HepG2 (cell line): Measurements from ENCODE around the gene RHOT1. TPM values are rescaled to one million over a fixed set of nuclear protein-coding genes. Genes with fewer than 3 reads are reported as not detected.
A peak's percentile ranks its signal among the peaks of the same experiment; 100 is the strongest.

Source experiments
- ATF4 ChIP-seq, 2 experiments: fragments of 450-650 bp in 1 of 2; sonication (generic) in 1 of 2; formaldehyde crosslinking; IDR thresholded peaks; 2 replicates each; pipeline versions ENCODE4 v1.5.0 to v1.8.0; 2020 to 2022; ENCODE audit warnings: mild to moderate bottlenecking in 1 of 2, missing genetic modification reagents in 1 of 2
- BORCS8-MEF2B ChIP-seq: sonication (generic); formaldehyde crosslinking; IDR thresholded peaks from 2 replicates; pipeline ENCODE4 v1.8.0; 2022; ENCODE audit warnings: mild to moderate bottlenecking, missing genetic modification reagents
- DPF2 ChIP-seq: sonication (generic); formaldehyde crosslinking; IDR thresholded peaks from 2 replicates; pipeline ENCODE4 v1.4.0; 2020; ENCODE audit warnings: mild to moderate bottlenecking, low read depth, missing genetic modification reagents, borderline replicate concordance
- HOXA3 ChIP-seq: sonication (generic); formaldehyde crosslinking; IDR thresholded peaks from 2 replicates; pipeline ENCODE4 v1.5.0; 2020; ENCODE audit warnings: missing genetic modification reagents
- MAX ChIP-seq: IDR thresholded peaks from 2 replicates; pipeline ENCODE4 v1.6.1; 2012; ENCODE audit warnings: inconsistent platforms
- PHF20 ChIP-seq: sonication (generic); formaldehyde crosslinking; IDR thresholded peaks from 2 replicates; pipeline ENCODE4 v1.5.0; 2020; ENCODE audit warnings: mild to moderate bottlenecking, missing genetic modification reagents
- STAT6 ChIP-seq: sonication (generic); formaldehyde crosslinking; IDR thresholded peaks from 2 replicates; pipeline ENCODE4 v1.4.0; 2020; ENCODE audit warnings: missing genetic modification reagents, mild to moderate bottlenecking, borderline replicate concordance
- XRCC5 ChIP-seq: fragments of 200-400 bp; formaldehyde crosslinking; optimal IDR thresholded peaks from 2 replicates; pipeline ENCODE3; 2017; ENCODE audit warnings: mild to moderate bottlenecking, low read length
- ZBTB34 ChIP-seq: sonication (generic); formaldehyde crosslinking; IDR thresholded peaks from 2 replicates; pipeline ENCODE4 v1.8.0; 2022; ENCODE audit warnings: mild to moderate bottlenecking, missing genetic modification reagents
- ZFX ChIP-seq: sonication (generic); formaldehyde crosslinking; IDR thresholded peaks from 2 replicates; pipeline ENCODE4 v1.4.0; 2020; ENCODE audit warnings: mild to moderate bottlenecking, low read depth, missing genetic modification reagents, moderate library complexity
- ZNF407 ChIP-seq: sonication (generic); formaldehyde crosslinking; IDR thresholded peaks from one replicate; pipeline ENCODE4 v1.5.1; 2020; ENCODE audit warnings: mild to moderate bottlenecking, missing genetic modification reagents; ENCODE audit errors: not compliant biosample characterization
- ZNF446 ChIP-seq: sonication (generic); formaldehyde crosslinking; IDR thresholded peaks from 2 replicates; pipeline ENCODE4 v1.5.0; 2020; ENCODE audit warnings: mild to moderate bottlenecking, missing genetic modification reagents
- ZNF547 ChIP-seq: sonication (generic); formaldehyde crosslinking; IDR thresholded peaks from 2 replicates; pipeline ENCODE4 v1.5.1; 2020; ENCODE audit warnings: mild to moderate bottlenecking, missing genetic modification reagents
- ZSCAN25 ChIP-seq: sonication (generic); formaldehyde crosslinking; IDR thresholded peaks from 2 replicates; pipeline ENCODE4 v1.8.0; 2022; ENCODE audit warnings: mild to moderate bottlenecking, missing genetic modification reagents
- polyA plus RNA-seq, 8 experiments: library from polyadenylated mRNA; depleted of rRNA in 3 of 8; stranded (reverse) in 7 of 8; unstranded in 1 of 8; fragments of >200 nt; fragmentation: Illumina TruSeq in 4 of 8; extraction: Trizol in 4 of 8; gene quantifications; 2 replicates each; pipeline versions ENCODE4 v1.2.1 to v1.2.3, GENCODE V29; 2011 to 2016; ENCODE audit warnings: low read depth in 4 of 8, missing spikeins in 1 of 8, mixed read lengths in 1 of 8; ENCODE audit not compliant: insufficient read depth in 1 of 8
- total RNA-seq, 5 experiments: library from RNA; depleted of rRNA; stranded (reverse); fragments of >200 nt; fragmentation: Illumina TruSeq; extraction: Trizol; gene quantifications; 2 replicates each; pipeline ENCODE4 v1.2.3, GENCODE V29; 2016; ENCODE audit warnings: low read depth in 1 of 5

Gene RHOT1
- total and polyA plus RNA-seq, 2 of the 13 experiments (the other 11 are each of a cell fraction or from before 2014, with no cell fraction given), result 25.6 to 41.5 TPM

- TF ChIP-seq ZNF407 (no peak), ZBTB34 (CRISPR knock-in tag) (no peak), ATF4 (CRISPR knock-in tag; IDR thresholded peaks at IDR 0.05) (peak in 1 of 2 experiments; percentile 39; a peak in 1 of 4 replicates), ZSCAN25 (peak; percentile 90), MAX (peak; percentile 70), STAT6 (CRISPR knock-in tag) (no peak), DPF2 (no peak), ZNF547 (CRISPR knock-in tag) (no peak; the same call in 1 of the 2 replicates), XRCC5 (peak; percentile 89), ZFX (CRISPR knock-in tag) (peak; percentile 75), ZNF446 (no peak), HOXA3 (CRISPR knock-in tag) (peak; percentile 89), PHF20 (CRISPR knock-in tag) (peak; percentile 43; the same call in 1 of the 2 replicates), BORCS8-MEF2B (CRISPR knock-in tag) (peak; percentile 51; the same call in 1 of the 2 replicates)
Observed at GRCh38 chr17:32142038-32142856, at the start of gene RHOT1 (continued).
